HG02938 (cell line): Measurements from ENCODE around the gene GNB2.
A peak's percentile ranks its signal among the peaks of the same experiment; 100 is the strongest.

Experiments
- ATAC-seq: cut with Tn5 transposase; IDR thresholded peaks from one replicate; pipeline ENCODE4 v1.9.1; 2021; ENCODE audit warnings: mild to moderate bottlenecking, moderate library complexity; ENCODE audit not compliant: unreplicated experiment

GNB2 gene

GRCh38 chr7:100673302-100673941 is at the start of gene GNB2:
Gene GNB2 (plus strand): TSS chr7:100673740. CDS start chr7:100676266, 2,526 bp downstream.
- peak; percentile 65 for ATAC-seq

GRCh38 chr7:100623951-100624824 is 49.4 kb upstream of the GNB2 start:
- no peak for ATAC-seq

- no peak for ATAC-seq
Measured at GRCh38 chr7:100626055-100626454, 47.5 kb upstream of the GNB2 start.

GRCh38 chr7:100626530-100627237 is 46.9 kb upstream of the GNB2 start:
- peak; percentile 73 for ATAC-seq

- no peak for ATAC-seq
Measured at GRCh38 chr7:100627238-100627549, 46.3 kb upstream of the GNB2 start.

- no peak for ATAC-seq
Measured at GRCh38 chr7:100629117-100629716, 44.3 kb upstream of the GNB2 start.

GRCh38 chr7:100630066-100630465 is 43.5 kb upstream of the GNB2 start:
- no peak for ATAC-seq

GRCh38 chr7:100632951-100633717 is 40.4 kb upstream of the GNB2 start:
- no peak for ATAC-seq

GRCh38 chr7:100639995-100640516 is 33.5 kb upstream of the GNB2 start:
- no peak for ATAC-seq

- no peak for ATAC-seq
Measured at GRCh38 chr7:100640517-100641440, 32.8 kb upstream of the GNB2 start.

GRCh38 chr7:100641463-100641859 is 32.1 kb upstream of the GNB2 start, which contains the start of gene TFR2:
Gene TFR2 (minus strand): TSS chr7:100641552. CDS start chr7:100641509, 43 bp downstream.
- no peak for ATAC-seq

- ATAC-seq = no peak
Measured at GRCh38 chr7:100641860-100642533, 31.5 kb upstream of the GNB2 start.

GRCh38 chr7:100642534-100642907 is 31.0 kb upstream of the GNB2 start:
- no peak for ATAC-seq

- no peak for ATAC-seq
Measured at GRCh38 chr7:100649826-100650565, 23.5 kb upstream of the GNB2 start.

GRCh38 chr7:100654908-100655831 is 18.4 kb upstream of the GNB2 start:
- no peak for ATAC-seq

GRCh38 chr7:100655908-100656674 is 17.4 kb upstream of the GNB2 start, which contains the start of gene ACTL6B:
Gene ACTL6B (minus strand): TSS chr7:100656448. CDS start chr7:100656354, 94 bp downstream.
- ATAC-seq = no peak
